K562 (cell line): Measurements from ENCODE around the gene DUSP10. TPM values are rescaled to one million over a fixed set of nuclear protein-coding genes. Genes with fewer than 3 reads are reported as not detected.

ENCODE experiments used
- ASH1L ChIP-seq: fragments of 450-650 bp; IDR thresholded peaks from 2 replicates; pipeline ENCODE4 v1.6.1; 2018; ENCODE audit warnings: borderline replicate concordance, mild to moderate bottlenecking, low read depth; ENCODE audit not compliant: partially characterized antibody
- CCAR2 ChIP-seq: fragments of 200-400 bp; formaldehyde crosslinking; IDR thresholded peaks from 2 replicates; pipeline ENCODE4 v1.6.1; 2017; ENCODE audit warnings: mild to moderate bottlenecking, low read depth, low read length
- ESRRA ChIP-seq: fragments of 450-650 bp; IDR thresholded peaks from 2 replicates; pipeline ENCODE4 v1.6.1; 2014; ENCODE audit warnings: low read depth, mild to moderate bottlenecking, moderate library complexity, borderline replicate concordance
- HDAC2 ChIP-seq: fragments of 450-650 bp; IDR thresholded peaks from 2 replicates; pipeline ENCODE4 v1.6.1; 2016; ENCODE audit warnings: mild to moderate bottlenecking
- HEY1 ChIP-seq: fragments of 250-450 bp; sonication (Bioruptor Pico); IDR thresholded peaks from 2 replicates; pipeline ENCODE4 v1.5.0; 2020; ENCODE audit warnings: mild to moderate bottlenecking, moderate library complexity, borderline replicate concordance
- HNRNPK ChIP-seq: fragments of 200-400 bp; formaldehyde crosslinking; IDR thresholded peaks from one replicate; pipeline ENCODE4 v1.6.1; 2018; ENCODE audit warnings: mild to moderate bottlenecking, low read depth, low read length; ENCODE audit not compliant: poor library complexity, severe bottlenecking
- KLF16 ChIP-seq: IDR thresholded peaks from 2 replicates; pipeline ENCODE4 v1.6.1; 2016; ENCODE audit warnings: antibody characterized with exemption
- MAFF ChIP-seq: IDR thresholded peaks from 2 replicates; pipeline ENCODE4 v1.6.1; 2012; ENCODE audit warnings: low read length, improper control_type of control experiment
- MEIS2 ChIP-seq: fragments of 450-650 bp; IDR thresholded peaks from 2 replicates; pipeline ENCODE4 v1.6.1; 2014; ENCODE audit warnings: mild to moderate bottlenecking; ENCODE audit not compliant: partially characterized antibody
- MTF1 ChIP-seq: fragments of 250-450 bp; sonication (Bioruptor Pico); IDR thresholded peaks from 2 replicates; pipeline ENCODE4 v1.9.0; 2021; ENCODE audit warnings: moderate library complexity, mild to moderate bottlenecking, inconsistent platforms, borderline replicate concordance
- NFE2 ChIP-seq: IDR thresholded peaks from 2 replicates; pipeline ENCODE4 v1.6.1; 2014; ENCODE audit warnings: antibody characterized with exemption, low read depth
- PHB ChIP-seq: fragments of 250-450 bp; sonication (Bioruptor Pico); IDR thresholded peaks from 2 replicates; pipeline ENCODE4 v1.5.0; 2021
- TBL1XR1 ChIP-seq, 2 experiments: IDR thresholded peaks; 2 replicates each; pipeline ENCODE4 v1.6.1; 2012; ENCODE audit warnings: improper control_type of control experiment in 2 of 2, low read length in 2 of 2, mild to moderate bottlenecking in 1 of 2
- ZKSCAN8 ChIP-seq: fragments of 200-800 bp; sonication (Bioruptor generic); IDR thresholded peaks from 2 replicates; pipeline ENCODE4 v1.6.1; 2016; ENCODE audit warnings: missing genetic modification characterization, missing compliant biosample characterization
- polyA plus RNA-seq, 8 experiments: library from polyadenylated mRNA; depleted of rRNA in 4 of 8; stranded (reverse) in 5 of 8; unstranded in 3 of 8; fragments of >200 nt; fragmentation: Nextera tagmentation in 2 of 8; fragmentation: Illumina TruSeq in 1 of 8; extraction: Ambion mirVana in 2 of 8; extraction: Trizol in 1 of 8; gene quantifications; 2 replicates each; pipeline versions ENCODE4 v1.2.1 to v1.2.3, GENCODE V29; 2011 to 2014; ENCODE audit warnings: inconsistent platforms in 1 of 8, missing spikeins in 1 of 8
- total RNA-seq, 7 experiments: library from RNA; depleted of rRNA in 6 of 7; stranded (reverse); fragments of >200 nt in 6 of 7; fragmentation: Illumina TruSeq in 2 of 7; extraction: Trizol in 2 of 7; gene quantifications; 2 replicates each; pipeline versions ENCODE4 v1.2.1 to v1.2.3, GENCODE V29; 2011 to 2021; ENCODE audit warnings: low replicate concordance in 1 of 7
- TF ChIP-seq, protein P1 (sequence below): fragments of 450-650 bp; conservative IDR thresholded peaks from 2 replicates; pipeline ENCODE4 v1.6.1; 2016; ENCODE audit warnings: missing genetic modification characterization, low read depth, mild to moderate bottlenecking, control low read depth, missing compliant biosample characterization

The DUSP10 gene
- total and polyA plus RNA-seq, 9 of the 15 experiments (the other 6 are each of a cell fraction or from before 2014, with no cell fraction given) = 1.7 to 8.3 (median 6.1) TPM

DNA sequence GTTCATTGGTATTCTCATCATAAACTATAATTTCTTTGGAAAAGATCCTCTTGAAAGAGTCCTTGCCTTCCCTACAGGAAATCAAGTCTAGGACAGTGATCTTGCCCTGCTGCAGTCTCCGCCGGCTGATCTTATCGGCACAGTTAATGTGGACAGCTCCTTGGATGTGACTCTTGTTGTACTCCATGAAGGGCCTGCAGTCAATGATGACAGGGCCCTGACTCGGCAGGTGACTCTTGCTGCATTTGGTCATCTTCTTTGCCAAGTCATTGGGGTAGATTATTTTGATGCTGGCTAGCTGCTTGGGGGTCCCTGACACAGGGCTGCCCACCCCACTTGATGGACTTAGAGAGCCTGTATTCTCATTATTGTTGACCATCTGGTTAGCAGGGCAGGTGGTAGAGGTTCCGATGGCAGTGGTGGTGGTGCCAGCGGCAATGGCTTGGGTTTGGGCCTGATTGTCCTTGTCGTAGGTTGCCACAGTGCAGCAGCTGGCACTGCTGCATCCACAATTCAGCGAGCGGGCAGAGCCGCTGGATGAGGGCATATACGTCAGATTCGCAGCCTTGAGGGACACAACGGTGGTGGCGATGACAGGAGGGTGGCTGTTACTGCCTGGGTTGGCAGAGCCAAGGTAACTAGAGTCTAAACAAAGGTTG lies 2.7 kb downstream of the DUSP10 start (continued):
- TF ChIP-seq, protein P1, sequence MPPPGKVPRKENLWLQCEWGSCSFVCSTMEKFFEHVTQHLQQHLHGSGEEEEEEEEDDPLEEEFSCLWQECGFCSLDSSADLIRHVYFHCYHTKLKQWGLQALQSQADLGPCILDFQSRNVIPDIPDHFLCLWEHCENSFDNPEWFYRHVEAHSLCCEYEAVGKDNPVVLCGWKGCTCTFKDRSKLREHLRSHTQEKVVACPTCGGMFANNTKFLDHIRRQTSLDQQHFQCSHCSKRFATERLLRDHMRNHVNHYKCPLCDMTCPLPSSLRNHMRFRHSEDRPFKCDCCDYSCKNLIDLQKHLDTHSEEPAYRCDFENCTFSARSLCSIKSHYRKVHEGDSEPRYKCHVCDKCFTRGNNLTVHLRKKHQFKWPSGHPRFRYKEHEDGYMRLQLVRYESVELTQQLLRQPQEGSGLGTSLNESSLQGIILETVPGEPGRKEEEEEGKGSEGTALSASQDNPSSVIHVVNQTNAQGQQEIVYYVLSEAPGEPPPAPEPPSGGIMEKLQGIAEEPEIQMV = no peak
- TF ChIP-seq ASH1L = no peak
- no peak for TF ChIP-seq CCAR2
- no peak for TF ChIP-seq KLF16
- no peak for TF ChIP-seq ESRRA
- TF ChIP-seq NFE2 = peak; percentile 61
- TF ChIP-seq ZKSCAN8 = no peak
- TF ChIP-seq HDAC2 = no peak
- TF ChIP-seq TBL1XR1 (IDR thresholded peaks at IDR 0.05; ENCODE audit: low read length in 2 of 2) = no peak
- TF ChIP-seq MAFF = no peak
- TF ChIP-seq HNRNPK = no peak
- TF ChIP-seq MTF1 (CRISPR knock-in tag) = no peak
- peak; percentile 21 for TF ChIP-seq MEIS2
- no peak for TF ChIP-seq PHB (CRISPR knock-in tag)
- TF ChIP-seq HEY1 = no peak
- TF ChIP-seq, all 486 proteins: peak for 20
